AG08396 (cell line): ENCODE results near the gene CACNA2D3.

Source experiments
- DNase-seq: peaks from one replicate; pipeline ENCODE4 v3.0.0; 2012; ENCODE audit warnings: low spot score, mixed read lengths

Gene CACNA2D3

DNA sequence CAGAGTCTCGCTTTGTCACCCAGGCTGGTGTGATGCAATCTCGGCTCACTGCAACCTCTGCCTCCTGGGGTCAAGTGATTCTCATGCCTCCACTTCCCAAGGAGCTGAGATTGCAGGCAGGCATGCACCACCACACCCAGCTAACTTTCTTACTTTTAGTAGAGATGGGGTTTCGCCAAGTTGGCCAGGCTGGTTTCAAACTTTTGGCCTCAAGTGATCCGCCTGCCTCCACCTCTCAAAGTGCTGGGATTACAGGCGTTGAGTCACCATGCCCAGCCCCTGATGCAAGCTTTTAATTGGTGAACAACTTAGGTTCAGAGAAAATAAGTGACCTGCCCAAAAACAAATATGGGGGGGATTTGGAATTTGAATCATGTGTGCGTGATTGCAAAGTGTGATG, 559.4 kb downstream of the CACNA2D3 start:
- DNase-seq = no peak

DNA sequence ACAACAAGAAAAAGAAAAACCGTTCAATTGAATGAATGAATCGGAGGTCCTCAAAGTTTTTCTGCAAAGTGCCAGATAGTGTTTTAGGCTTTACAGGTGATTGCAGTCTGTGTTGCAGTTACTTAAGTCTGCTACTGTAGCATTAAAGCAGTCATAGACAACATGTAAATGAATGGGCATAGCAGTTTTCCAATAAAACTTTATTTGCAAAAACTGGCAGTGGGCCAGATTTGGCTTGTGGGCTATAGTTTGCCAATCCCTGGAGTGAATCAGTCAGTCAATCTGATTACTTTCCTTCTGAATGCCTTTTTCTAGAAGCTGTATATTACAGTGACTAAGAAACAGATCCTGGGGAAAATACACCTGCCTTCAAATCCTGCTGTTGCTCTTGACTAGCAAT, 562.9 kb downstream of the CACNA2D3 start:
- no peak for DNase-seq

DNA sequence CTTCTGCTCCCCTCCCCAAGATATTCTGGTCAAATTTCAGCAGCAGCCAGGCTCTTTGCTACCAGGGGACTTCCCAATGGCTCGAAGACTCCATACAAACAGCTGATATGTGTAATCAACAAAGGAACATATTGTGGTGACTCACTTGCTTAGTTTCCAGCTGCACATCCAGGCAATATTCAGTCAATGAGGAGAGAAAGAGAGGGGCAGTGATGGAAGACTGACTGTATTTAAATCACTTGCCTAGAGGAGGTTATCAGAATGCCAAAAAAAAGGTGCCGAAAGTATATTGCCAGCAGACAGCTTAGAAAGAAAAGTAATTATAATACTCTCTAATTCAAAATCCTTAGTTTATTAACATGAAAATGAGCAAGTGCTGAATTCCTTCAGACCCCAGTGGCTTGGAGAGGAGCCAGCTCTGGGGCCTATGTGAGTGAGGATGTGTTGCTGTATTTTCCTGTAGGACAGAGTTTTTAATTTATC, 569.0 kb downstream of the CACNA2D3 start:
- DNase-seq = no peak

DNA sequence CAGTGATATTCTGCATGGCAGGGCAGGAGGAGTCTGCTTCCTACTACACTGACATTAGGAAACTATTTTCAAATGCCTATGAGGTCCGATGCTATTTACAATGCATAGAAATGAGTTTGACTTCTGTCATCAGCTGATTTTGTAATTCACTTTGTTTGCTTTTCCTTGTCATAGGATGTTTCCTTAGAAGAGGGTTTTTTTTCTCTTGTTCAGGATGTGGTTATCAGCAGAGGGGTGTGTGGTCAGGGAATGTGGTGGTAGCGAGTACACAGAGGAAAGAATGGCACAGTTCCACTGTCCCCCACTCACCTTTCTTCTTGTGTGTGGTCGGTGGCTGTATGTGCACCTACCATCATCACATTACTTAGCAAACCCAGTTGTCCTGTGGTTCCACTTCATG, 574.0 kb downstream of the CACNA2D3 start:
- DNase-seq = no peak

DNA sequence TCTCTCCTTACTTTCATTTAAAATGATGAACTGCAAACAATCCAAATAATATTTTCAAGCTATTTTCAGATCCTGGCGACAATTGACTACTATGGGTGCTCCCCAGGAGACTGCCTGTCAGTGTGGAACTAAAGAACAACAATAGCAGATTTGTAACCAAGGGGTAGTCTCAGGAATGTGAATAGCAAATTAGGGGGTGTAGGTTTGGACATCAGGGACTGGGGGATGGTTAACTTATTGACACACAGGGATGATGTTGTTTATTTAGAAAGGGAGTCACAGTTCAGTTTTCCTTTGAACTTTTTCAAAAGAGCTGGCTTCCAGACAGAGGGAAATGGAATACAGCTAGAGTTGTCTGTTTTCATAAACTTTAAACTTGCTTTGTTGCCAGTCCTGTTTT, 575.7 kb downstream of the CACNA2D3 start:
- DNase-seq = no peak

DNA sequence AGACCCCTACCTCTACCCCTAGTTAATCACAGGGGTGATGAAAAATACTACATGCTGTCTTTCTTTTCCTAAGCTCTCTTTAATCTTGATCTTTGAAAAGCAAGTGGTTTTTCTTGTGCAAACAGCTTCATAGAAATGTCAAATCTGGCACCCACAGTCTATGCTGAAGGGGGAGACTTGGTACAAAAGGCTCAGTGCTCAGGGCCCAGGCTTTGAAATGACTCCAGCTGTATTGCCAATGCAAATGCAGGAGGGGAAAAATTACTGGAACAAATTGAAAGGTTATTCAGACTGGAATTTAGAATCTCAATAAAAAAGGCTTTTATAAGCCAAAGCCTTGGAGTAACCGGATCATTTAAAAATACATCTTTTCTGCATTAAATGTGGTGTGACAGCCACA, 581.6 kb downstream of the CACNA2D3 start:
- no peak for DNase-seq

DNA sequence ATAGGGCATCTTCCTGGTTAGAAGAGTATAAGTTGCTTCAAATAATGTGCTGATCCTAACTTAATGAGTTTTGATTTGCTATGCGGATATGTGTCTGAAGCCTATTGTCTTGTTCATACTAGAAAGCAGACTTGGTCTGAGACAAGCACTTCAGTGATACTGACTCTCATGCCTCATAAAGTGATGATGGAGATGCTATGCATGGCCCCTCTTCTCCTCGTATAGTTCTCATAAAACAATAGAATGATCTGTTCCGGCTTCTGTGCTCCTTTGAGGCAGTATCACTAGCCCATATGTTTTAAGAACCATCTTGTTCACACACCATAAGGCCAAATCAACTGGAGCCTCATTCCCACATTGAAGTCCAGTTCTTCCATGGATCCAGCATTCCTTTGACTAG, 583.4 kb downstream of the CACNA2D3 start:
- DNase-seq = no peak

DNA sequence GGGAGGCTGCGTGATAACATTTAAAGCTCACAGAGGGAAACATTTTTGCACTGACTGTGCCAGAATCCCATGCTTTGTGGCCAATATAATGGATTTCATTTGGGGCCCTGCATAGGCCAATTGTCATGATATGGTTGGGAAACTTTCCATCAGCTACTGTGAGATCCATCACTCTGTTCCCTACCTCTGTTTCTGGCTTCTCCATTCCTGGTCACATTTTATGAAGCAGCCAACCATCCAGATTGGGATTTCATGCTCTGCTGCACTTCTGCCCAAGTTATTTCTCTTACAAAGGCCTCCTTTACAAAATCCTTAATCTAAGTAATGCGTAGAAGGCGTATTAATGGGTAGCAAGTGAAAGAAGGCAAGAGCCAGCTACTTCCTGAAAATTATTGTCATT, 584.4 kb downstream of the CACNA2D3 start:
- no peak for DNase-seq

DNA sequence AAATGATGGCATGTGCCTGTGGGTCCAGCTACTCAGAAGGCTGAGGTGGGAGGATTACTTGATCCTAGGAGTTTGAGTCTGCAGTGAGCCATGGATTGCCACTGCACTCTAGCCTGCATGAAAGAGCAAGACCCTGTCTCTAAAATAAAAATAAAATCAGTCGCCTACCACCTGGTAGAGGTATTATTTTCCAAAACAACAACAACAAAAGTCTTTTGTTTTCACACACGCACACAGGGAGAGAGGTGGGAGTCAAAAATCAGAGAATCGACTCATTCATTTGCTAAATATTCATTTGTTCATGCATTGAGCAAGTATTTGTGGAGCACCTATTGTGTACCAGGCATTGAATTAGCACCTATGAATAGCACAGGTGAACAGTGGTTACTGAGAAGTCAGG, 587.4 kb downstream of the CACNA2D3 start:
- DNase-seq = no peak

DNA sequence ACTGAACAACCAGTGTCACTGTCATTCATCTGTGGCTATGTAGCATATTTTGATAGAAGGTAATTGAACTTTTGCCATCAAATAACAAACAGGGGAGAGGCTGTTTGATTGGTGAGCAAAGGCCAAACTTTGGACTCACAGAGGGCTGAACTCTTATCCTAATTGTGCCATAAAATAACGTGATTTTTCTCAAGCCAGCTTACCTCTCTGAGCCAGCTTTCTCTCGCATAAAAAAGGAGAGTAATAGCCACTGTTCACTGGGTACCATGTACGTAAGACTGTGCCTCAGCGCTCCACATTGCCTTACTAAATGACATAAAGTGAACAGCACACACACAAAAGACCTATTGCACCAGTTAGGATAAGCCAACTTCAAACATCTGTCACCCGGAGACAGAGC, 588.6 kb downstream of the CACNA2D3 start:
- no peak for DNase-seq

DNA sequence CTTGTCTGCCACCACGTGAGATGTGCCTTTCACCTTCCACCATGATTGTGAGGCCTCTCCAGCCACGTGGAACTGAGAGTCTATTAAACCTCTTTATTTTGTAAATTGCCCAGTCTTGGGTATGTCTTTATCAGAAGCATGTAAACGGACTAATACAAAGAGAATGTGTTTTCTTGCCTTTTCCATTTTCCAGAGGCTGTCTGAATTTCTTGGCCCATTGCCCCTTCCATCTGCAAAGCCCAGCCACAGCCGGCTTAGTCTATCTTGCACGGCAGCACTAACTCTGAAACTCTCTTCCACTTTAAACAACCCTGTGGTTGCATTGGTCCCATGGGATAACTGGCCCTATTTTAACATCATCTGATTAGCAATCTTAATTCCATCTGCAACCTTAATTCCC, 590.2 kb downstream of the CACNA2D3 start:
- DNase-seq = no peak

DNA sequence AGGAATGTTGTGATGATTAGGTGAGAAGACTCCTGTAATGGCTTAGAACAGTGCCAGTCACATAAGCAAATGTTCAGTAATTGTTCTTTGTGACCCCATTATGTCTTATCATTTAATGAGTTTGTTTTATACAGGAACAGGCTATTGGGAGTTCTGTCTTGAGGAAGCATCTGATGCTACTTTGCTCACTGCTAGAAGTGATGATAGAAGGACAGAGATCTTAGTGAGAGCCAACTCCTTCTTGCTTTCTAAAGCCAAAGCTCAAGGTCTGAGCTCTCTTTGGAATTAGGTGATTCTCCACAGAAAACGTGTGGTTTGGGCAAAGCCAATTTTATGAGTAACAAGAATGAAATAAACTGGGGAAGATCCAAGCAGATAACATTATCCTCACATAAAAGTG, 590.7 kb downstream of the CACNA2D3 start:
- DNase-seq = no peak

DNA sequence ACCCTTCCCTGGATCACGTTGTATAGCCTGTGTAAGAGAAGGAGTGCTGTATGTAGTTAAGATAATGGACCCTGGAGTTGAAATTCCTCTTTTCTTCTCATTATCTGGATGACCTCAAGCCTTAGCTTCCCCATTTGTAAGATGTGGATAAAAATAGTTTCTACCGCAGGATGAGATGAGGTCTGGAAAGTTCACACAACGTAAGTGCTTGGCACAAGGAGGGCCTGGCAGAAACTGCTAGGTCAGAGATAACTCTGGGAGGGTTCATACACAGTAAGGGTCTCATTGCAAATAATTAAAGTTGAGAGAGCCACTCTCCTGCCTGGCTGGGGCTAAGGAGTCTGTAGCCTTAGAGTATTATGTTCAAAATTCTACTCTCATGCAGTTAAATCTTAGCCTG, 591.1 kb downstream of the CACNA2D3 start:
- DNase-seq = no peak

DNA sequence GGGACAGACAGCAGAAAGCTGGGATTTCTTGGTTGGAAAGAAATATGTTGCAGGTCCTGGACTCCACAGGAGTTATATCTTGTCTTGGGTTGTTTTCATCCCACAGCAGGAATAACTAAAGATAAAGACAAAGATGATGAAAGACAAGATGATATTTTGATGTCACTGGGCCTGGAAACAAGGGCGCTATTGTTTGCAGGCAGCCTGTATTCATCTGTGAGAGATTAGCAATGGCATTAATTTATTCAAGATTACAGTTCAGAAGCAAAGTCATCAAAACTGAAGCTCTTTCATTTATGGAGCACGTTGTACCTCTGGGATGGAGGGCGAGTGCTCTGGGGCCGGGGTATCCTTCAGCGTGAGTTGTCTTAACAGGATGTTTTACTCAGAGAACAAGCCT, 591.7 kb downstream of the CACNA2D3 start:
- DNase-seq = no peak

DNA sequence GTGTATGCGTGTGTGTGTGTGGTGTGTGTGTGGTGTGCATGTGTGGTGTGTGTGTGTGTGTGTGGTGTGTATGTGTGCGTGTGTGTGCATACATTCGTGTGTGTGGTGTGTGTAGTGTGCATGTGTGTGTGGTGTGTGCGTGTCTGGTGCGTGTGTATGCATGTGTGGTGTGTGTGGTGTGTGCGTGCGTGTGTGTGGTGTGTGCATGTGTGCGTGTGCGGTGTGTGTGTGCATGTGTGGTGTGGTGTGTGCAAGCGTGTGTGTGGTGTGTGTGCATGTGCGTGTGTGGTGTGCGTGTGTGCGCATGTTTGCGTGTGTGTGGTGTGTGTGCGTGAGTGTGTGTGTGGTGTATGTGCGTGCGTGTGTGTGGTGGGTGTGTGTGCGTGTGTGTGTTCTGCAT, 595.2 kb downstream of the CACNA2D3 start:
- no peak for DNase-seq

DNA sequence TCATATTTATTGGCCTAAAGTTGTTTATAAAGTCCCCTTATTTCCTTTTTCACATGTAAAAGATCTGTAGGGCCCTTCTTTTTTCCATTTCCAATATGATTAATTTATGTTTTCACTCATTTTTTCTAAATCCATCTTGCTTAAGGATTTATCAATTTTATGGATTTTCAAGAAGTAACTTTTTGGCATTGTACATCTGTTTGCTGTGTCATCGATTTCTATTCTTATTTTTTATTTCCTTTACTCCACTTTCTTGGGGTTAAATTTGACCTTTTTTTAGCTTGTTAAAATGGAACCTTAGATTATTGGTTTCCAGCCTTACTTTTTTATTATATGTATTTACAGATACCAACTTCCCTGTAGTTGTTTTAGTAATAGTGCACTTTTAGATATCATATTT, 597.6 kb downstream of the CACNA2D3 start:
- DNase-seq = no peak

DNA sequence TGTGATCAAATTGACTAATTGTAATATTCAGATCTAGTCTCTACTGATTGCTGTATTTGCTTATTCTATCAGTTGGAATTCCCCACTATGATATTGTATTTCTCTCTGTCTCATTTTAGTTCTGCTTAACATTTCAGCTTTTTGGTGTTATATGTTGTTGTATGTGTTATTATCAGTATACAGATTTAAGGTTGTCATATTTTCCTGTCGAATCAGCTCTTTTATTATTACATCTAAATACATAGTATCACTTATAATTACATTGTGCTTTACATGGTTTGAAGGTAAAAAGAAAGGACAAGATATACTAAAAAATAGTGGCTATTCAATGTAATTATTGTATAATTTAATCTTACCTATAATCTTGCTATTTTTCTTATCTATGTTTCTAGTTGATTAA, 598.3 kb downstream of the CACNA2D3 start:
- no peak for DNase-seq

DNA sequence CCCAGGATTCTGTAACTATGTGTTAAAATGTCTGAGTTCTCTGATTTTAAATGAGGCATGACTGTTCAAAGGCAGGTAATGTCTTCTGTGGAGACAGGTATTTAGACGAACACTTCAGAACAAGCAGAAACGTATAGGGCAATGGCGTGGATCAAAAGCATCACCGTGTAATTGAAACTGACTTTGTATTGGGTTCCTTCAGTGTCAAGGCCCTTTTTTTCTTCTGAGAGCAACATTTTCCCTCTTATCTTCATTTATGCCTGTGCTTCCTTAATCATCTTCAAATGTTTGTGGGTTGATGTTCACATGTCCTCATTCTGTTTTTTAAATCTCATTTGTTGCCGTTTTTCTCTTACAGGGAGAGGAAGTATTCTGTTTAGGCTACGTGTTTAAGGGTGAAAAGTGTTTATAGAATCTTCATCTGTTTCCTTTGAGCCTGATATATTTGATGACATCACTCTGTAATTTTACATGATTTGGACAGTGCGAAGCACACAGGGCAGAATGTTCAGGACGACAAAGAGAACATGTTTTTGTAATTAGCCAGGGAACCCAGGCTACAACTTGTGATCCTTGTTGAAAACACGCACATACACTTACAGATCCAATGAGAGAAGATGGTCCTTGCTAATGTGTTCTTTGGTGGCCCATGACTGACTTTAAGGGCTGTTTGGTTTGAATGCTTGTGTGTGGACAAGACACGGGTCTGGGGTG, 609.5 kb downstream of the CACNA2D3 start:
- DNase-seq = no peak

DNA sequence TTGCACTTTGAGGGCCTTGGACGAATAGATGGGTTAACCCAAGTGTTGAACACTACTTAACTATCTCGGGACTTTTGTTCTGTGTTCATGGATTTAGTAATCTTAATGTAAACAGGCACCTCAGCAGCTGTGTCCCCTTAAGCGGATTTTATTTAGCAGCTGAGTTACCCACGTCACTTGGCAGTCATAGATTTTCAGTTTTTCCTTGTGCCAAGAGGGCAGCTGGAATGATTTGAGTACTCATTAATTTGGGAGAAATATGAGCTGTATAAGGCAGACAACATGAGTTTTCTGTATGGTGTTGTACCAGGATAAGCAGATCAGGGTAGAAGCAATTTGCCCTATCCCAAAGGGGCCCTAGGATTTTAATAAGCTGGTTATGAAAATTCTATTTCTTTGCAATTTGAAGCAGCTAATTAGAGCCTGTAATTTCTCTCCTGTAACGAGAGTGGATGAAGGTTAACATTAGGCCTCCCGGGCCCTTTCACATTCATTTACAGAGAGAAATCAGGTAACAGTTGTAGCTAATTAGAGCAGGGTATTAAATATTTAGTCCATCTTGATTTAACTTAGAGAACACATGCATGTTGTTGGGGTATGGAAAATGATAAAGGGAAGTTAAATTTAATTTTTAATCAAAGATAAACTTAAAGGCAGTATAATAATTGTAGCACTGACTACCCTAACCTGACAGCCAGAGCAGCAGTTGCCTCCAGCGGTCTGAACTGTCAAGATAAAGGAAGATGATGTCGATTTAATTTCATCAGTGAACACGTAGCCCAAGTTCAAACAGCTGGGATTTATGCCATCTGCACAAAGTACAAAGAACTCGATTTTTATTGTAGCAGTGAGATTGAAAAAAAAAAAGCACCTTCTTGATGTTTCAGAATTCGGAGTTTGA, 611.0 kb downstream of the CACNA2D3 start:
- DNase-seq = no peak

DNA sequence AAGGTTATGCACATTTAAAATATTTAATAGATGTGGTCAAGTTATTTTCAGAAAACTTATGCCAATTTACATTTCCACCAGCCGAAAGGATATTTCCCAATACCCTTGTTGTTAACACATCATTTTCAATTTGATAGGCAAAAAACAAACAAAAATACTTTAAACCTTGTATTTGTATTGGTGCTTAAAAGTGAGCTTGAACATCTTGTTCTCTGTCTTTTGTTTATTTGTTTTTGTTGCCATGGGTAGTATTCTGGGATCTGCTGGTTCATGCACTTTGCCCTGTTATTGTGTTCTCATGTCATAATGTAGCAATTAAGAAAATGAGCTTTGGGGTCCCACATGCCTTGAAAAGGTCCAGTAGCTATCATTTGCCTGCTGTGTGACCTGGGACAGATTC, 614.1 kb downstream of the CACNA2D3 start:
- DNase-seq = no peak

DNA sequence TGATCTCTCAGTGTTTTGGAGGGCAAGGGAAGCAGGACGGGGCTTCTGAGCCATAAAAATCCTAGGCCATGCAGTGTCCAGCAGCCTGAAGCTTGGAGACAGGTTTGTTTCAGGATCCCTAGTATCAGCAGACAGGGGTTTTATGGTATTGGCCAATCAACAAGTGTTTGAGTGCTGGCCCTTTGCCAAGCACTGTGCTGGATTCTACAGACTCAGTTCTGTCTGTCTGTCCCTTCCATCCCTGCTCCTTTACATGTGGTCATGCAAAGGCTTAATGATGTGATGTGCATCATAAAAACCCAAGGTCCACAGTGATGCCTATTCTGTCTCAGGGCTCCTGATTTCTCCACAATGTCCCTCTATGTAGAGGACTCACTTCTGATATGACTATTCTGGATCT, 621.4 kb downstream of the CACNA2D3 start:
- no peak for DNase-seq

DNA sequence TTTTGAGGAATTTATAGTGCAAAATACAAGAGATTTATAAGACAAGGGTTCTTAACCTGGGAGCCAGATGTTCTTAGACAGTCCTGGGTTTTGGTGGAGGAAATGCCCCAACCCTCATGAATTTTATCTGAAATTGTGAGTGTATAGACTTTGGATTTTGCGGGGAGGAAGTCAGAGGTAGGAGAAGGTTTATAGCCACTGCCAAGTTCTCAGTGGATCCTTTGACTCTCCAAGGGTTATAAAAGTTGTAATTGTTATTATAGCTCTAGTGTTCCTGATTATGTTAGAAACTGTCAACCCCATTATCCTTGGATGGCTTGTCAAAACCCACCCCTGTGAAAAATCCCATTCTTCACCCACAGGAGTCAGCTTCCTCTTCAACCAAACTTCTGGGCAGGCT, 621.9 kb downstream of the CACNA2D3 start:
- DNase-seq = no peak

DNA sequence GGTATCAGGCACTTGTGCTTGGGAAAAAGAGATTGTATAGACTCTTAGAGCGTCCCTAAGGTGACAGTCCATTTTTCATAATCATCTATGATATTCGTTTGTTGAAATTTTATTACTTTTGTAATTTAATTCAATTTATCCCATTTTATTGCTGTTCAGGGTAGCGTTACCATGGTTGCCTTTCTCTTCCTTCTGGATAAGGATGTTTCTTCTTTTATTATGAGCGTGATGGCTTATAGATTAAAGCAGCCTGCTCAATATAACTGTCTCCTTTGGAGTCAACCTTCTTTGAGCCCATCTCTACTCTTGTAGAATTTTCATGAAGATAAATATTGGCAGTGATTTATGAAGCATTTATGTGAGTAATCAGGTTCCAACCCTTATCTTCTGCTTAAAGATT, 623.5 kb downstream of the CACNA2D3 start:
- no peak for DNase-seq

DNA sequence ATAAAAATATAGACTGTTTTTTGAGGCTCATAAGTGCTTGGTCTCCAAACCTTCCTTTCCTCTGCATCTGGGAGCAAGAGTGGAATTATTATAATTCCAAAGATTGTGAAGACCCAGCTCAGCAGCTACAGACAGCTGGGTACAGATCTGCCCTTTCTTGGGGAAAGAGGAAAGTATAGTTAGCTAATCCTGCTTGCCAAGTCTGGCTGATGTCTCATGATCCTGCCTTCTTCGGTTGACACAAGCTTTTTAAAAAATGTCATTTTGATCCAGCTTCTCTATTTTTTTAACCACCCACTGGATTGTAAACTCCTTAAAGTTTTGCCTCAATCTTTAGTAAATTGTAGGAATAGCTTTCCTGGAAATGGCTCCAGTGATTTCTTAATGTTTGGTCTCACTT, 624.4 kb downstream of the CACNA2D3 start:
- no peak for DNase-seq
